GM06990 (cell line): ENCODE results near the gene RASA2.

Source experiments
- DNase-seq: peaks from one replicate; pipeline ENCODE4 v3.0.0-alpha.2; 2011; ENCODE audit not compliant: insufficient read length; ENCODE audit errors: extremely low read depth
- H3K27me3 ChIP-seq: replicated peaks from 2 replicates; pipeline ENCODE4 v1.6.0; 2011; ENCODE audit warnings: low read length; ENCODE audit not compliant: control insufficient read depth, insufficient read depth
- H3K36me3 ChIP-seq: 2 replicates; pipeline ENCODE4 v1.5.1; 2011; ENCODE audit warnings: low read length; ENCODE audit not compliant: control insufficient read depth, insufficient read depth
- H3K4me3 ChIP-seq: replicated peaks from 2 replicates; pipeline ENCODE4 v1.5.1; 2011; ENCODE audit warnings: low read depth, mild to moderate bottlenecking, control low read depth, low read length
- CTCF ChIP-seq: IDR thresholded peaks from 2 replicates; pipeline ENCODE4 v1.5.1; 2011; ENCODE audit warnings: low read length, control low read depth, mild to moderate bottlenecking, inconsistent platforms; ENCODE audit not compliant: insufficient read depth, poor library complexity, severe bottlenecking

RASA2 gene

GRCh38 chr3:141544697-141545096 is 57.9 kb downstream of the RASA2 start:
- Histone ChIP-seq H3K36me3 (no peaks in the 10 kb centered on the region), H3K4me3 (no peak overlapping the region), H3K27me3 (no peaks in the 10 kb centered on the region)
- DNase-seq, result no peak
- TF ChIP-seq CTCF, result no peak

- DNase-seq, result no peak
- no peaks in the 10 kb centered on the region for H3K27me3 ChIP-seq
- no peaks in the 10 kb centered on the region for H3K36me3 ChIP-seq
- H3K4me3 ChIP-seq, result no peak overlapping the region
- no peak for TF ChIP-seq CTCF
Measured at GRCh38 chr3:141546081-141546480, 59.3 kb downstream of the RASA2 start.

- Histone ChIP-seq H3K27me3 (no peaks in the 10 kb centered on the region), H3K4me3 (no peak overlapping the region), H3K36me3 (no peaks in the 10 kb centered on the region)
- DNase-seq, result no peak
- TF ChIP-seq CTCF, result no peak
Measured at GRCh38 chr3:141546586-141546985, 59.8 kb downstream of the RASA2 start.

GRCh38 chr3:141547791-141548190 is 61.0 kb downstream of the RASA2 start:
- TF ChIP-seq CTCF, result no peak
- DNase-seq, result no peak
- Histone ChIP-seq H3K27me3 (no peaks in the 10 kb centered on the region), H3K4me3 (no peak overlapping the region), H3K36me3 (no peaks in the 10 kb centered on the region)

- Histone ChIP-seq H3K4me3 (no peak overlapping the region), H3K36me3 (no peaks in the 10 kb centered on the region), H3K27me3 (no peaks in the 10 kb centered on the region)
- no peak for DNase-seq
- TF ChIP-seq CTCF, result no peak
Measured at GRCh38 chr3:141550926-141551665, 64.3 kb downstream of the RASA2 start.

- Histone ChIP-seq H3K4me3 (no peak overlapping the region), H3K36me3 (no peaks in the 10 kb centered on the region), H3K27me3 (no peaks in the 10 kb centered on the region)
- no peak for TF ChIP-seq CTCF
- no peak for DNase-seq
Measured at GRCh38 chr3:141552440-141552991, 65.7 kb downstream of the RASA2 start.
